Pancreas (tissue), 10 donors: Measurements from ENCODE around the gene FBXW2. TPM values are rescaled to one million over a fixed set of nuclear protein-coding genes. Genes with fewer than 3 reads are reported as not detected.

Source experiments
- ATAC-seq, 4 donors: fragments of 200-7000 bp; cut with Tn5 transposase; one replicate each; pipeline versions ENCODE4 v1.8.0 to v1.9.1; 2020; ENCODE audit warnings: mild to moderate bottlenecking in 4 of 4, moderate library complexity in 4 of 4
- DNase-seq, 6 donors: peaks; one replicate each; pipeline ENCODE4 v3.0.0-alpha.2; 2020
- FAIRE-seq: peaks from 2 replicates; lab custom pipeline; 2012; peaks lifted over from hg19 to GRCh38; lab: Jason Lieb, UNC
- H3K27ac ChIP-seq, 4 donors: fragments of 200-600 bp; sonication (generic); 1 replicate in 3 of 4; 2 replicates in 1 of 4; pipeline versions ENCODE4 v1.5.0 to v1.8.0; 2020
- H3K27me3 ChIP-seq, 4 donors: fragments of 200-600 bp; one replicate each; pipeline ENCODE4 v1.8.0; 2021
- H3K36me3 ChIP-seq, 3 donors: fragments of 200-600 bp; sonication (generic) in 1 of 3; one replicate each; pipeline versions ENCODE4 v1.5.0 to v1.8.0; 2020 to 2021
- H3K4me1 ChIP-seq, 3 donors: fragments of 200-600 bp; one replicate each; pipeline ENCODE4 v1.8.0; 2021
- H3K4me3 ChIP-seq, 4 donors: fragments of 200-600 bp; sonication (generic) in 2 of 4; one replicate each; pipeline versions ENCODE4 v1.5.0 to v1.8.0; 2020 to 2021
- H3K9me3 ChIP-seq, 4 donors: fragments of 200-600 bp; one replicate each; pipeline ENCODE4 v1.8.0; 2021
- CTCF ChIP-seq, 4 donors: fragments of 200-600 bp; sonication (generic) in 3 of 4; IDR thresholded peaks; one replicate each; pipeline versions ENCODE4 v1.5.0 to v1.8.0; 2021; ENCODE audit warnings: antibody characterized with exemption in 4 of 4
- WGBS, 2 donors: extraction: QIAGEN DNeasy Blood & Tissue Kit; methylation state at CpG; one replicate each; pipeline ENCODE4 v1.1.7; 2013; 5-methylcytosine and 5-hydroxymethylcytosine counted together
- intact Hi-C, 3 donors: fragments of 100-400 bp; cut with DNase I; formaldehyde crosslinking; loops; one replicate each; pipeline versions ENCODE4 v1.11.1 to v1.14.2; 2022
- polyA plus RNA-seq, 2 donors: library from polyadenylated mRNA; stranded (reverse); fragments of 200-250 nt; gene quantifications; one replicate each; pipeline ENCODE4 v1.2.3, GENCODE V29; 2013
- total RNA-seq, 6 donors: library from RNA; stranded (reverse); fragmentation: NEBNext Ultra II Directional in 4 of 6; extraction: Animal tissue kit (Norgen Biotek cat#: 25700) in 4 of 6; gene quantifications; one replicate each; pipeline versions ENCODE4 v1.2.1 to v1.2.4, GENCODE V29; 2021 to 2023
- donor health status: healthy with polysubstance abuse.
- donor health status: DM: no; HTN: no; CAD: no; lungs with moderate emphysema.
- donor health status: DM: no; HTN: no; CAD: no.
- donor health status: control.
- donor health status: control.
- donor health status: Bipolar disorder and iron deficiency.
- donor health status: DM: yes; HTN: yes; CAD: no.
- donor health status: DM: no; HTN: no; CAD: no.
- donor health status: DM: no; HTN: no; CAD: no.
- donor health status: DM: yes; HTN: yes; CAD: no.

Gene FBXW2
- total and polyA plus RNA-seq, 8 donors: 6.4 to 35.5 (median 21.5) TPM

GRCh38 chr9:120777229-120777628 lies 16.0 kb downstream of the FBXW2 start:
- no peaks in the 10 kb centered on the region for H3K9me3 ChIP-seq
- H3K27ac ChIP-seq: no peak overlapping the region
- peaks cover 0 to 8% (median 5%) of the 10 kb centered on the region in 3 donors for H3K36me3 ChIP-seq
- peaks cover 0 to 15% (median 14%) of the 10 kb centered on the region in 3 donors for H3K4me1 ChIP-seq
- H3K27me3 ChIP-seq: no peaks in the 10 kb centered on the region
- no peak for DNase-seq
- ATAC-seq: no peak
- intact Hi-C loops: no loop called here
- TF ChIP-seq CTCF (IDR thresholded peaks at IDR 0.05): no peak
- no peak for FAIRE-seq
- H3K4me3 ChIP-seq: no peak overlapping the region
- 92 to 96% methylated on average over 5 of the region's 5 CpGs for WGBS, 2 donors

GRCh38 chr9:120776788-120777187 lies 16.4 kb downstream of the FBXW2 start:
- H3K36me3 ChIP-seq: peaks cover 0 to 8% (median 5%) of the 10 kb centered on the region in 3 donors
- no peak overlapping the region for H3K27ac ChIP-seq
- intact Hi-C loops: no loop called here
- WGBS, 2 donors: 96 to 97% methylated on average over 1 of the region's 1 CpG
- peaks cover 0 to 15% (median 14%) of the 10 kb centered on the region in 3 donors for H3K4me1 ChIP-seq
- no peak overlapping the region for H3K4me3 ChIP-seq
- no peaks in the 10 kb centered on the region for H3K9me3 ChIP-seq
- DNase-seq: no peak
- H3K27me3 ChIP-seq: no peaks in the 10 kb centered on the region
- FAIRE-seq: no peak
- TF ChIP-seq CTCF (IDR thresholded peaks at IDR 0.05): no peak
- ATAC-seq: no peak

GRCh38 chr9:120775859-120776258 lies 17.4 kb downstream of the FBXW2 start:
- ATAC-seq (no peak), DNase-seq (no peak), FAIRE-seq (no peak)
- TF ChIP-seq CTCF (IDR thresholded peaks at IDR 0.05): no peak
- H3K27me3 ChIP-seq: no peaks in the 10 kb centered on the region
- WGBS, 2 donors: 96% methylated on average over 5 of the region's 5 CpGs
- peaks cover 0 to under 1% (median 0%) of the 10 kb centered on the region in 4 donors for H3K9me3 ChIP-seq
- intact Hi-C loops: no loop called here
- peaks cover 0 to 15% (median 14%) of the 10 kb centered on the region in 3 donors for H3K4me1 ChIP-seq
- H3K27ac ChIP-seq: no peak overlapping the region
- no peak overlapping the region for H3K4me3 ChIP-seq
- H3K36me3 ChIP-seq: peaks cover 0 to 13% (median 5%) of the 10 kb centered on the region in 3 donors

- H3K4me3 ChIP-seq: no peak overlapping the region
- no peak for TF ChIP-seq CTCF (IDR thresholded peaks at IDR 0.05)
- H3K27me3 ChIP-seq: no peaks in the 10 kb centered on the region
- WGBS, 2 donors: 86 to 88% methylated on average over 4 of the region's 4 CpGs
- H3K27ac ChIP-seq: no peak overlapping the region
- ATAC-seq: no peak
- H3K9me3 ChIP-seq: peaks cover 0 to 4% (median 0%) of the 10 kb centered on the region in 4 donors
- peaks cover 0 to 18% (median 5%) of the 10 kb centered on the region in 3 donors for H3K36me3 ChIP-seq
- no peak for DNase-seq
- FAIRE-seq: no peak
- H3K4me1 ChIP-seq: peaks cover 0 to 15% (median 14%) of the 10 kb centered on the region in 3 donors
- intact Hi-C loops: no loop called here
Observed at GRCh38 chr9:120774719-120775118, 18.5 kb downstream of the FBXW2 start.

GRCh38 chr9:120773256-120773655 lies 20.0 kb downstream of the FBXW2 start:
- no peak for TF ChIP-seq CTCF (IDR thresholded peaks at IDR 0.05)

More at GRCh38 chr9:120773256-120773655, 20.0 kb downstream of the FBXW2 start:
- no peaks in the 10 kb centered on the region for H3K27me3 ChIP-seq
- DNase-seq: no peak
- peaks cover 0 to 18% (median 5%) of the 10 kb centered on the region in 3 donors for H3K36me3 ChIP-seq
- intact Hi-C loops: no loop called here
- ATAC-seq: no peak
- H3K4me1 ChIP-seq: peaks cover 0 to 4% (median 3%) of the 10 kb centered on the region in 3 donors
- no peak for FAIRE-seq
- peaks cover 0 to 4% (median 0%) of the 10 kb centered on the region in 4 donors for H3K9me3 ChIP-seq
- no peak overlapping the region for H3K4me3 ChIP-seq
- WGBS, 2 donors: 68 to 70% methylated on average over 3 of the region's 3 CpGs
- no peak overlapping the region for H3K27ac ChIP-seq
